H1 (cell line): Measurements from ENCODE around the gene ZW10. TPM values are rescaled to one million over a fixed set of nuclear protein-coding genes. Genes with fewer than 3 reads are reported as not detected.
A peak's percentile ranks its signal among the peaks of the same experiment; 100 is the strongest.

Source experiments
- CTCF ChIA-PET: fragments of 300-600 bp; sonication (Branson Sonifier 250); formaldehyde crosslinking; loops from one replicate; lab custom pipeline; 2021; ENCODE audit not compliant: partially characterized antibody; lab: Charles Lee
- POLR2A ChIA-PET: fragments of 300-600 bp; sonication (Branson Sonifier 250); formaldehyde crosslinking; loops from one replicate; lab custom pipeline; 2021; ENCODE audit warnings: inconsistent platforms; ENCODE audit not compliant: partially characterized antibody; lab: Charles Lee
- DNase-seq, 2 experiments: peaks; one replicate each; pipeline versions ENCODE4 v3.0.0 to v3.0.0-alpha.2; 2010 to 2022; ENCODE audit warnings: low spot score in 2 of 2, low read depth in 1 of 2, mixed read lengths in 1 of 2
- FAIRE-seq: peaks from 2 replicates; lab custom pipeline; 2011; peaks lifted over from hg19 to GRCh38; lab: Jason Lieb, UNC
- H2AFZ ChIP-seq: 2 replicates; pipeline ENCODE4 v1.8.1; 2012; ENCODE audit warnings: low read length, inconsistent platforms
- H2AK5ac ChIP-seq: 2 replicates; pipeline ENCODE4 v1.6.1; 2013; ENCODE audit warnings: low read depth, low read length
- H2BK120ac ChIP-seq: replicated peaks from 2 replicates; pipeline ENCODE3; 2013; ENCODE audit warnings: low read depth, low read length, inconsistent platforms
- H2BK12ac ChIP-seq: 2 replicates; pipeline ENCODE4 v1.6.1; 2013; ENCODE audit warnings: low read depth, low read length
- H2BK15ac ChIP-seq: 2 replicates; pipeline ENCODE4 v1.6.1; 2013; ENCODE audit warnings: low read length
- H2BK20ac ChIP-seq: 2 replicates; pipeline ENCODE4 v1.6.1; 2013; ENCODE audit warnings: low read length
- H2BK5ac ChIP-seq: 2 replicates; pipeline ENCODE4 v1.6.1; 2013; ENCODE audit warnings: low read depth, low read length
- H3K14ac ChIP-seq: 2 replicates; pipeline ENCODE4 v1.6.1; 2013; ENCODE audit warnings: inconsistent platforms; ENCODE audit not compliant: insufficient read length
- H3K18ac ChIP-seq: 2 replicates; pipeline ENCODE4 v1.6.1; 2013; ENCODE audit warnings: low read length; ENCODE audit errors: extremely low read depth
- H3K23ac ChIP-seq: 2 replicates; pipeline ENCODE4 v1.6.1; 2013; ENCODE audit warnings: inconsistent platforms; ENCODE audit not compliant: insufficient read length
- H3K23me2 ChIP-seq: 2 replicates; pipeline ENCODE4 v1.6.1; 2013; ENCODE audit warnings: low read depth, low read length
- H3K27ac ChIP-seq: 2 replicates; pipeline ENCODE4 v1.6.1; 2011; ENCODE audit warnings: low read depth, low read length, inconsistent platforms
- H3K27me3 ChIP-seq, 4 experiments: replicated peaks in 1 of 4; 1 replicate in 1 of 4; 2 replicates in 3 of 4; pipeline versions ENCODE4 v1.6.1 to v1.8.1; 2011 to 2013; ENCODE audit warnings: low read length in 3 of 4, mild to moderate bottlenecking in 3 of 4, inconsistent platforms in 2 of 4, mixed read lengths in 2 of 4, moderate library complexity in 1 of 4; ENCODE audit not compliant: control insufficient read depth in 3 of 4, insufficient read depth in 3 of 4; ENCODE audit errors: extremely low read depth in 1 of 4
- H3K36me3 ChIP-seq, 4 experiments: 2 replicates each; pipeline versions ENCODE4 v1.6.1 to v1.8.1; 2011 to 2013; ENCODE audit warnings: mild to moderate bottlenecking in 4 of 4, low read length in 3 of 4, moderate library complexity in 2 of 4, control low read depth in 1 of 4, inconsistent platforms in 1 of 4; ENCODE audit not compliant: insufficient read depth in 4 of 4, control insufficient read depth in 2 of 4
- H3K4ac ChIP-seq: replicated peaks from 2 replicates; pipeline ENCODE3; 2013; ENCODE audit warnings: low read length, low read depth, mixed read lengths, inconsistent platforms; ENCODE audit not compliant: insufficient read length
- H3K4me1 ChIP-seq, 4 experiments: replicated peaks in 1 of 4; 1 replicate in 1 of 4; 2 replicates in 3 of 4; pipeline versions ENCODE4 v1.6.1 to v1.8.1; 2011 to 2013; ENCODE audit warnings: low read length in 3 of 4, inconsistent platforms in 2 of 4, mixed read lengths in 1 of 4; ENCODE audit not compliant: insufficient read depth in 4 of 4, control insufficient read depth in 3 of 4
- H3K4me2 ChIP-seq, 2 experiments: 2 replicates each; pipeline versions ENCODE4 v1.6.1 to v1.8.1; 2011 to 2013; ENCODE audit warnings: low read depth in 2 of 2, low read length in 2 of 2, control low read depth in 1 of 2, inconsistent platforms in 1 of 2, mild to moderate bottlenecking in 1 of 2; ENCODE audit not compliant: insufficient read depth in 1 of 2
- H3K4me3 ChIP-seq, 4 experiments: fragments of 200-600, 300-600 bp in 1 of 4; sonication (generic), shearing (Covaris generic), sonication (Bioruptor Twin) in 1 of 4; 2 replicates each; pipeline versions ENCODE4 v1.5.1 to v1.8.1; 2011 to 2016; ENCODE audit warnings: low read length in 4 of 4, low read depth in 3 of 4, control low read depth in 2 of 4, inconsistent platforms in 2 of 4, mild to moderate bottlenecking in 2 of 4, mixed read lengths in 1 of 4, moderate library complexity in 1 of 4; ENCODE audit not compliant: insufficient read depth in 2 of 4; ENCODE audit errors: extremely low read depth in 1 of 4
- H3K56ac ChIP-seq: replicated peaks from 2 replicates; pipeline ENCODE3; 2013; ENCODE audit warnings: low read depth, mild to moderate bottlenecking, mixed read lengths, low read length, inconsistent platforms; ENCODE audit not compliant: insufficient read length
- H3K79me1 ChIP-seq: 2 replicates; pipeline ENCODE4 v1.6.1; 2013; ENCODE audit warnings: low read depth, low read length, control low read depth
- H3K79me2 ChIP-seq, 2 experiments: 2 replicates each; pipeline versions ENCODE4 v1.6.1 to v1.8.1; 2012 to 2013; ENCODE audit warnings: low read length in 2 of 2, mild to moderate bottlenecking in 2 of 2, inconsistent platforms in 1 of 2; ENCODE audit not compliant: insufficient read depth in 2 of 2, control insufficient read depth in 1 of 2
- H3K9ac ChIP-seq, 4 experiments: replicated peaks in 1 of 4; 1 replicate in 1 of 4; 2 replicates in 3 of 4; pipeline versions ENCODE4 v1.6.1 to v1.8.1; 2011 to 2013; ENCODE audit warnings: low read depth in 3 of 4, low read length in 3 of 4, control low read depth in 2 of 4, mild to moderate bottlenecking in 2 of 4, moderate library complexity in 2 of 4, inconsistent platforms in 1 of 4; ENCODE audit errors: extremely low read depth in 1 of 4
- H3K9me3 ChIP-seq, 2 experiments: 2 replicates each; pipeline versions ENCODE4 v1.6.1 to v1.8.1; 2012 to 2013; ENCODE audit warnings: mild to moderate bottlenecking in 2 of 2, moderate library complexity in 2 of 2, control low read depth in 1 of 2, inconsistent platforms in 1 of 2, low read depth in 1 of 2, low read length in 1 of 2, mixed read lengths in 1 of 2; ENCODE audit not compliant: insufficient read depth in 2 of 2
- H4K20me1 ChIP-seq, 2 experiments: replicated peaks in 1 of 2; 2 replicates each; pipeline versions ENCODE3 to v1.8.1; 2011 to 2013; ENCODE audit warnings: inconsistent platforms in 2 of 2, low read length in 2 of 2, mild to moderate bottlenecking in 1 of 2; ENCODE audit not compliant: insufficient read depth in 2 of 2, control insufficient read depth in 1 of 2
- H4K5ac ChIP-seq: 2 replicates; pipeline ENCODE4 v1.6.1; 2013; ENCODE audit warnings: low read length, low read depth, mixed read lengths, inconsistent platforms; ENCODE audit not compliant: insufficient read length
- H4K8ac ChIP-seq: 2 replicates; pipeline ENCODE4 v1.8.0; 2013; ENCODE audit warnings: mild to moderate bottlenecking, moderate library complexity, low read length, inconsistent platforms; ENCODE audit not compliant: insufficient read depth; ENCODE audit errors: extremely low read depth
- H4K91ac ChIP-seq: replicated peaks from 2 replicates; pipeline ENCODE3; 2013; ENCODE audit warnings: low read length, mixed read lengths, inconsistent platforms; ENCODE audit not compliant: insufficient read length
- ATF3 ChIP-seq: IDR thresholded peaks from 2 replicates; pipeline ENCODE4 v1.6.1; 2011; ENCODE audit warnings: low read depth, mild to moderate bottlenecking, low read length; ENCODE audit not compliant: insufficient read depth
- BACH1 ChIP-seq: IDR thresholded peaks from 2 replicates; pipeline ENCODE4 v1.6.1; 2012; ENCODE audit warnings: low read length, improper control_type of control experiment
- BCL11A ChIP-seq, 2 experiments: IDR thresholded peaks; one replicate each; pipeline ENCODE4 v1.6.1; 2011; ENCODE audit warnings: low read depth in 2 of 2, low read length in 2 of 2, mild to moderate bottlenecking in 2 of 2
- CTBP2 ChIP-seq: IDR thresholded peaks from 2 replicates; pipeline ENCODE4 v1.7.0; 2011; ENCODE audit warnings: borderline replicate concordance, mild to moderate bottlenecking, moderate library complexity, mixed read lengths, low read length; ENCODE audit not compliant: insufficient read depth, insufficient read length
- FOSL1 ChIP-seq: IDR thresholded peaks from 2 replicates; pipeline ENCODE4 v1.6.1; 2011; ENCODE audit warnings: mild to moderate bottlenecking, low read depth, low read length, moderate library complexity; ENCODE audit not compliant: insufficient read depth
- GABPA ChIP-seq: IDR thresholded peaks from 2 replicates; pipeline ENCODE4 v1.6.1; 2011; ENCODE audit warnings: mild to moderate bottlenecking, low read length, moderate library complexity, borderline replicate concordance; ENCODE audit not compliant: insufficient read depth
- GTF2F1 ChIP-seq: IDR thresholded peaks from 2 replicates; pipeline ENCODE4 v1.6.1; 2012; ENCODE audit warnings: low read depth, low read length, improper control_type of control experiment, borderline replicate concordance
- HDAC6 ChIP-seq: IDR thresholded peaks from one replicate; pipeline ENCODE4 v1.7.1; 2012; ENCODE audit warnings: low read depth, mild to moderate bottlenecking, inconsistent platforms, low read length, moderate library complexity
- KDM1A ChIP-seq: fragments of 200-600, 300-600 bp; sonication (generic); IDR thresholded peaks from 2 replicates; pipeline ENCODE4 v1.7.1; 2016; ENCODE audit warnings: mild to moderate bottlenecking, low read length, borderline replicate concordance
- POLR2A ChIP-seq, 2 experiments: IDR thresholded peaks; 1 replicate in 1 of 2; 2 replicates in 1 of 2; pipeline ENCODE4 v1.6.1; 2011; ENCODE audit warnings: low read depth in 2 of 2, low read length in 2 of 2, mild to moderate bottlenecking in 2 of 2; ENCODE audit errors: control extremely low read depth in 1 of 2
- SIRT6 ChIP-seq: IDR thresholded peaks from one replicate; pipeline ENCODE4 v1.7.1; 2012; ENCODE audit warnings: low read length, inconsistent platforms
- SP1 ChIP-seq: IDR thresholded peaks from 2 replicates; pipeline ENCODE4 v1.6.1; 2011; ENCODE audit warnings: low read depth, low read length
- SUZ12 ChIP-seq: fragments of 200-600 bp; sonication (generic); IDR thresholded peaks from 2 replicates; pipeline ENCODE4 v1.6.1; 2012; ENCODE audit warnings: mild to moderate bottlenecking, inconsistent platforms, low read length, moderate library complexity, mixed read lengths
- TAF7 ChIP-seq: optimal IDR thresholded peaks from 2 replicates; pipeline ENCODE3; 2011; ENCODE audit warnings: low read depth, mild to moderate bottlenecking, inconsistent platforms, low read length, moderate library complexity, borderline replicate concordance
- TEAD4 ChIP-seq: IDR thresholded peaks from 2 replicates; pipeline ENCODE4 v1.6.1; 2012; ENCODE audit warnings: low read depth, low read length, inconsistent platforms, mixed read lengths
- WGBS, 2 experiments: shearing (Covaris generic) in 1 of 2; methylation state at CpG; one replicate each; pipeline versions ENCODE4 v1.1.6 to v1.1.7; 2013 to 2015; ENCODE audit warnings: low lambda C conversion rate in 2 of 2, mixed read lengths in 2 of 2, inconsistent platforms in 1 of 2, low coverage in 1 of 2, missing lambda C conversion rate in 1 of 2; ENCODE audit not compliant: insufficient replicate concordance in 2 of 2, insufficient coverage in 1 of 2, insufficient read length in 1 of 2; ENCODE audit errors: extremely low coverage in 1 of 2, missing lambda C conversion rate in 1 of 2; 5-methylcytosine and 5-hydroxymethylcytosine counted together
- polyA plus RNA-seq, 7 experiments: library from polyadenylated mRNA; depleted of rRNA in 3 of 7; stranded (reverse) in 5 of 7; unstranded in 2 of 7; fragments of >200 nt in 5 of 7; fragments of 200-250 nt in 2 of 7; gene quantifications; 1 replicate in 5 of 7; 2 replicates in 1 of 7; 4 replicates in 1 of 7; pipeline versions ENCODE4 v1.2.1 to v1.2.3, GENCODE V29; 2011 to 2013; ENCODE audit warnings: missing spikeins in 2 of 7, mixed read lengths in 2 of 7
- total RNA-seq: library from RNA; stranded (reverse); fragmentation: NEBNext Ultra II Directional; extraction: Animal tissue kit (Norgen Biotek cat#: 25700); gene quantifications from 2 replicates; pipeline ENCODE4 v1.2.1, GENCODE V29; 2021

ZW10 gene
- total and polyA plus RNA-seq, 2 of the 8 experiments (the other 6 are each of a cell fraction or from before 2014, with no cell fraction given): 9.0 to 25.3 TPM

- no peak for FAIRE-seq
- H2AK5ac ChIP-seq: no peak overlapping the region
- no peak overlapping the region for H3K18ac ChIP-seq
- H3K27ac ChIP-seq: no peak overlapping the region
- no peaks in the 10 kb centered on the region; a peak in 1 of 7 replicates for H3K4me1 ChIP-seq
- no peaks in the 10 kb centered on the region for H3K23me2 ChIP-seq
- DNase-seq: no peak
- no peak overlapping the region for H2BK12ac ChIP-seq
- no peaks in the 10 kb centered on the region for H3K9me3 ChIP-seq
- no peaks in the 10 kb centered on the region for H3K79me1 ChIP-seq
- ChIA-PET POLR2A (no interaction called here), CTCF (interaction anchor here (0.7 to 2.3 kb wide), 5 partner anchors 10 to 160 kb away, joined by 3 to 7 read pairs (median 6); partner anchors contain the start of gene TMPRSS5)
- H2BK15ac ChIP-seq: no peak overlapping the region
- no peak overlapping the region for H2AFZ ChIP-seq
- no peaks in the 10 kb centered on the region for H3K36me3 ChIP-seq
- H3K27me3 ChIP-seq: no peaks in the 10 kb centered on the region
- peak overlapping the region; percentile 35; the same call in 1 of the 2 replicates for H4K8ac ChIP-seq
- no peaks in the 10 kb centered on the region for H3K79me2 ChIP-seq
- no peak overlapping the region for H3K4me2 ChIP-seq
- no peak overlapping the region for H3K4ac ChIP-seq
- H4K20me1 ChIP-seq: no peaks in the 10 kb centered on the region
- no peak overlapping the region for H4K91ac ChIP-seq
- no peak overlapping the region for H3K56ac ChIP-seq
- no peak overlapping the region for H4K5ac ChIP-seq
- WGBS, 2 experiments: 94% methylated on average over 13 of the region's 13 CpGs; no CpG with 5 or more reads in 1 of the 2 experiments
- no peak overlapping the region for H2BK120ac ChIP-seq
- H3K4me3 ChIP-seq: no peak overlapping the region
- H2BK20ac ChIP-seq: no peak overlapping the region
- no peak overlapping the region for H3K23ac ChIP-seq
- H3K9ac ChIP-seq: no peak overlapping the region
- no peak overlapping the region for H2BK5ac ChIP-seq
- H3K14ac ChIP-seq: no peak overlapping the region
- TF ChIP-seq FOSL1 (no peak), HDAC6 (no peak), TAF7 (no peak), SP1 (no peak), KDM1A (no peak), GABPA (no peak), SIRT6 (no peak), TEAD4 (no peak), ATF3 (no peak), SUZ12 (no peak), GTF2F1 (no peak), BACH1 (no peak), CTBP2 (no peak), BCL11A (IDR thresholded peaks at IDR 0.05; ENCODE audit: low read depth in 2 of 2, low read length in 2 of 2) (no peak), POLR2A (IDR thresholded peaks at IDR 0.05; ENCODE audit: control extremely low read depth in 1 of 2, low read depth in 2 of 2, low read length in 2 of 2) (no peak)
These were observed 80.5 kb downstream of the ZW10 start for GRCh38 chr11:113693030-113693429.
